Lower leg skin (tissue), 4 donors: ENCODE data around the gene NTSR2. TPM values are rescaled to one million over a fixed set of nuclear protein-coding genes. Genes with fewer than 3 reads are reported as not detected.
A peak's percentile ranks its signal among the peaks of the same experiment; 100 is the strongest.

Source experiments
- DNase-seq, 2 donors: peaks; one replicate each; pipeline ENCODE4 v3.0.0-alpha.2; 2019; ENCODE audit warnings: low spot score in 2 of 2
- H3K4me3 ChIP-seq: fragments of 200-600 bp; sonication (generic); 2 replicates; pipeline ENCODE4 v1.5.1; 2017; ENCODE audit warnings: mild to moderate bottlenecking, low read depth; ENCODE audit not compliant: poor library complexity, severe bottlenecking
- CTCF ChIP-seq, 3 donors: fragments of 450-650 bp; IDR thresholded peaks; one replicate each; pipeline ENCODE4 v1.5.1; 2016; ENCODE audit warnings: antibody characterized with exemption in 3 of 3, mild to moderate bottlenecking in 3 of 3, moderate library complexity in 2 of 3
- POLR2A ChIP-seq, 2 donors: fragments of 450-650 bp; IDR thresholded peaks; one replicate each; pipeline ENCODE4 v1.6.1; 2016 to 2017; ENCODE audit warnings: antibody characterized with exemption in 2 of 2, mild to moderate bottlenecking in 1 of 2, moderate library complexity in 1 of 2
- WGBS, 2 donors: methylation state at CpG; one replicate each; pipeline ENCODE4 v1.1.5; 2018; 5-methylcytosine and 5-hydroxymethylcytosine counted together
- intact Hi-C: fragments of 100-400 bp; cut with DNase I; formaldehyde crosslinking; loops from one replicate; pipeline ENCODE4 v1.15.0; 2023; ENCODE audit warnings: low total_unique reads
- total RNA-seq, 4 donors: library from RNA; depleted of rRNA; stranded (reverse); fragments of >200 nt; gene quantifications; one replicate each; pipeline ENCODE4 v1.1.0, GENCODE V29; 2016

Gene NTSR2
- total RNA-seq, 4 donors from 2014 or later: not detected

- no peak overlapping the region for H3K4me3 ChIP-seq
- DNase-seq: peak in 1 of 2 donors; percentile 34
- 91 to 93% methylated on average over 11 of the region's 11 CpGs for WGBS, 2 donors
- intact Hi-C loops: no loop called here
- TF ChIP-seq CTCF (IDR thresholded peaks at IDR 0.05): no peak
- no peak for TF ChIP-seq POLR2A (IDR thresholded peaks at IDR 0.05)
Observed at GRCh38 chr2:11657195-11657594, 12.8 kb downstream of the NTSR2 start.

- no peak overlapping the region for H3K4me3 ChIP-seq
- DNase-seq: peak in 1 of 2 donors; percentile 74
- TF ChIP-seq CTCF (IDR thresholded peaks at IDR 0.05): no peak
- no peak for TF ChIP-seq POLR2A (IDR thresholded peaks at IDR 0.05)
- intact Hi-C loops: no loop called here
- WGBS, 2 donors: 75 to 80% methylated on average over 30 to 31 of the region's 31 CpGs
Observed at GRCh38 chr2:11656671-11657101, 13.3 kb downstream of the NTSR2 start.

- DNase-seq: no peak
- TF ChIP-seq CTCF (IDR thresholded peaks at IDR 0.05): no peak
- TF ChIP-seq POLR2A (IDR thresholded peaks at IDR 0.05): no peak
- intact Hi-C loops: no loop called here
- WGBS, 2 donors: 90 to 98% methylated on average over 1 of the region's 1 CpG
- no peak overlapping the region for H3K4me3 ChIP-seq
Observed at GRCh38 chr2:11656252-11656651, 13.7 kb downstream of the NTSR2 start.

- no peak overlapping the region for H3K4me3 ChIP-seq
- TF ChIP-seq CTCF (IDR thresholded peaks at IDR 0.05): no peak
- no peak for TF ChIP-seq POLR2A (IDR thresholded peaks at IDR 0.05)
- 59% methylated on average over 4 of the region's 4 CpGs for WGBS, 2 donors
- intact Hi-C loops: no loop called here
- no peak for DNase-seq
Observed at GRCh38 chr2:11655495-11655894, 14.5 kb downstream of the NTSR2 start.

- H3K4me3 ChIP-seq: no peak overlapping the region
- 21 to 36% methylated on average over 3 of the region's 3 CpGs for WGBS, 2 donors
- DNase-seq: no peak
- intact Hi-C loops: no loop called here
- TF ChIP-seq CTCF (IDR thresholded peaks at IDR 0.05): no peak
- TF ChIP-seq POLR2A (IDR thresholded peaks at IDR 0.05): no peak
Observed at GRCh38 chr2:11652553-11652952, 17.4 kb downstream of the NTSR2 start.

- intact Hi-C loops: no loop called here
- no peak overlapping the region for H3K4me3 ChIP-seq
- 55 to 60% methylated on average over 5 of the region's 5 CpGs for WGBS, 2 donors
- TF ChIP-seq CTCF (IDR thresholded peaks at IDR 0.05): no peak
- peak in 1 of 2 donors; percentile 28 for DNase-seq
Observed at GRCh38 chr2:11651856-11652548, 18.0 kb downstream of the NTSR2 start.
